Renal pelvis (tissue), 12 donors: ENCODE results near the gene PIGR. TPM values are rescaled to one million over a fixed set of nuclear protein-coding genes. Genes with fewer than 3 reads are reported as not detected.

Experiments used
- DNase-seq: peaks from one replicate; pipeline ENCODE4 v3.0.0-alpha.2; 2013
- long read RNA-seq, 16 experiments: transcript quantifications; one replicate each; lab custom pipeline, GENCODE V29; 2026
- polyA plus RNA-seq, 3 donors: library from polyadenylated mRNA; unstranded; fragments of 120-200 nt; gene quantifications; one replicate each; pipeline ENCODE4 v1.2.1, GENCODE V29; 2013; ENCODE audit not compliant: insufficient read length in 3 of 3

Gene PIGR
- 1 to 10 TPM in 2 of 3 donors, under 1 TPM in 1; 0.87 to 1.8 (median 1.4) TPM for polyA plus RNA-seq
- long read RNA-seq, donor 1 = 0 reads
- long read RNA-seq, donor 2 = 0 reads
- long read RNA-seq, donor 3 = 0 reads
- long read RNA-seq, donor 4 = 0 reads
- long read RNA-seq, donor 5 = 0 reads
- long read RNA-seq, donor 6 = 0 reads
- long read RNA-seq, donor 7 = 0 reads
- long read RNA-seq, donor 8 = 0 reads
- long read RNA-seq, donor 9, full-length matches to known transcripts = 1 of 1 reads
- long read RNA-seq, donor 9, partial matches to known transcripts = 0 of 1 reads
- long read RNA-seq, donor 9, other reads (novel, unspliced or antisense) = 0 of 1 reads
- long read RNA-seq, donor 10 = 0 reads
- long read RNA-seq, donor 11 = 0 reads
- long read RNA-seq, donor 12 = 0 reads
- long read RNA-seq, donor 13 = 0 reads
- long read RNA-seq, donor 14 = 0 reads
- long read RNA-seq, donor 15, full-length matches to known transcripts = 4 of 17 reads
- long read RNA-seq, donor 15, partial matches to known transcripts = 13 of 17 reads
- long read RNA-seq, donor 15, other reads (novel, unspliced or antisense) = 0 of 17 reads
- long read RNA-seq, donor 16 = 0 reads

DNA sequence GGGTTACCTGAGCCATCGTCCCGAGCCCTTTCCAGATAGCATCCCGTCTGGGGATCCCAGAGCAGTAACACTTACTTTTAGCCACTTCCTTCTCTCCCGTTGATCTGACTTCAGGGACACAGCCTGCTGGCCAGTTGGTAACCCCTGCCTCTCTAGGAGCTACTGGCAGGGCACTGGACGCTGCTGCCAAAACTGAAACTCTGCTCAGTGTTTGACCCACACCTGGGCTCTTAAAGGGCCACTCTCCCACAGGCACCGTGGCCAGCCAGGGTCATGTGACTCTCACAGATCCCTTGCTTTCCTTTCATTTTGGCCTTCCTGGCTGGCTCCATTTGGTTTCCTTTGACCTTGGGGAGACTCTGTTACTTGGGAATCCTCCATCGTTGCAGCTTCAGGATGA is at the start of gene PIGR:
Gene PIGR, minus strand, starts transcription at position 206 of the 400 bp plus-strand sequence. CDS start 5,935 bp downstream, outside the sequence.
- no peak for DNase-seq

- DNase-seq = peak; percentile 47
Observed at GRCh38 chr1:206992790-206993189, 46.5 kb upstream of the PIGR start.

DNA sequence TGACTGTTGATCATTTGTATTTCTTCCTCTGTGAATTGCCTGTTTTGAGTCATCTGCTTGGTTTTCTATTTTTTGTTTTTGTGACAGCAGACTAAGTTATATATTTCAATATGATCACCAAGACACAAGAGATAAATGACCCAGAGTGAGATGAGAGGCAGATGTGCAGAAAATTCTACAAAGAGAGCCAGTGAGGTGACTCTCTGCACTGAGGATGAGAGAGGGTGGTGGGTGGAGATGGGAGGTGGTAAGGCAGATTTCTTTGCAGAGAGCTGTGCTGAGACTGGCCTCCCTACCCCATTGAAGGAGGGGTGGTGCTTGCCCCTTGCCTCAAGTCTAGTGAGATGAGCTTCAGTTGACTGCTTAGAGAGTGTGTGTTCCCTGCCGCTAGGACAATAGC is 41.6 kb upstream of the PIGR start:
- no peak for DNase-seq

DNA sequence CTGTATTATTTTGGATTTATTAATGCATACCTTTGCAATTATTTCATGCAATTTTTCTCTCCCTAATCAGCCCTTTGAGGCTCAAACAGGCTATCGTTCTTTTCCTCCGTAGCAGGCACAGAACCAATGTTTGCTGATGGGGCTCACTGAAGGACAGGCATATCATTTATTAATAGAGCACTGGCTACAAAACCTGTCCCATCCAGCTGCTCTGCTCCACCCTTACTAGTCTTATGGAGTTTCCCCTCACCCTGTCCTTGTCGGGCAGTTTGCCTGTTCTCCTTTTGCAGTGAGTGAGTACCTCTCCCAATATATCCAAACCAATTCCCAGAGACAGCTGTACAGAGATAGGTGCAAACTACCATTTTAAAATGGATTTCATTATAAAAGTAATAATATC is 40.6 kb upstream of the PIGR start:
- no peak for DNase-seq

DNA sequence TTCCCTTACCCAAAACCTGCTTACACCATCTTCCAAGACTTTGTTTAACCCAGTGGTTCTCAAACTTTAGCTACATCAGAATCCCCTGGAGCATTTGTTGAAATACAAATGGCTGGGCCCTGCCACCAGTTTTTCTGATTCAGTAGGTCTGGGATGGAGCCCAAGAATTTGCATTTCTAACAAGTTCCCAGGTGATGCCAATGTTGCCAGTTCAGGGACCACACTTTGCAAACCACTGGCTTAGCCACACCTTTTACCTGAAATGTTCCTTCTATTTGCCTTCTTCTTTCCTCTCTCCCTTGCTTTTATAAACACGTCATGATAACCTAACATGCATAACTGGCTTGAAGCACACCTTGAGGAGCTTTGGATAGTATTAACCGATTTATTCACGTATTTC is 40.1 kb upstream of the PIGR start:
- no peak for DNase-seq

DNA sequence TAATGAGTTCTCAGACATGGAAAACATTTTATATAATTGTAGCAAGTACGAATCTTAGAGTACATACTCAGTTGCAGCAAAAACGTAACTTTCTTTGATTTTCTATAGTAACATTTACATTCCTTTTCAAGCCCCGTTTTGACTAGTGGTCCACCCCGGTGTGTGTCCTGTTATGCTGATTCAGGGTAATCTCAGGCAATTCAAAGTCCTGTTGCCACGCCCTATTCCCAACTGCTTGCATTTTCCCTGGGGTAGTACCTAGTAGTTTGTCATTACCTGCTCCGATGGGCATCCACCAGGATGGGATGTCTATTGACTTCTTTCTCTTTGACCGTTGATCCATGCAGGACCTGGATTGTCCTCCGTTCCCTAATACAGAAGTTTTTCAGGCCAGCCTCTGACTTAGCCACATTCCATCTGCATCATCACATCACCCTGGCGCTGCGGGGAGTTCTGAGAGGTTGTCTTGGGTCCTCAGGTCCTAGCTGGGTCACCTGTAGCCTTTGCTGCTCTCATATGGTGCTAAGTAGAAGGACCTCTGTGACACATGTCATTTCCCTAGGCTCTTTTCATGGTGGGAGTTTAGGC is 39.0 kb upstream of the PIGR start:
- DNase-seq = no peak

- DNase-seq = peak; percentile 43
Observed at GRCh38 chr1:206982216-206982615, 36.0 kb upstream of the PIGR start.

GRCh38 chr1:206979379-206980043 is 33.2 kb upstream of the PIGR start:
- no peak for DNase-seq

- no peak for DNase-seq
Observed at GRCh38 chr1:206978259-206978658, 32.0 kb upstream of the PIGR start.

- no peak for DNase-seq
Observed at GRCh38 chr1:206975306-206975705, 29.0 kb upstream of the PIGR start.

DNA sequence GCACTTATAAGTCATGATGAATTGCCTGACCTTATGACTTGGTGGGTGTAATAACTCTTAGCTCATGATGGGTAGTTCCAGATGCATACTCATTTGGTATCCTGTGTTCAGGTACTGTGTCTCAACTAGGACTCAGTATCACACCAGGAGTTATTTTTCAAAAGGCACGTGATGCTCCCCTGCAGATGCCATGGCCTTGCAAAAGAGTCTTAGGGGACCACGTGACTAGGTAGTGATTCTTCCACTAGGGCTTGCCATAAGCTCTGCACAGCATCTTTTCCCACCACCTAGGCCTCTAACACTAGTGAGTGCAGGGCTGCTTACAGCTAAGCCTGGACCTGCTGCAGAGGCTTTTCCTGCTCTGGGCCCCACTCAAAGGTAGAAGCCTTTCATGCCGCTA is 27.9 kb upstream of the PIGR start:
- DNase-seq = no peak

DNA sequence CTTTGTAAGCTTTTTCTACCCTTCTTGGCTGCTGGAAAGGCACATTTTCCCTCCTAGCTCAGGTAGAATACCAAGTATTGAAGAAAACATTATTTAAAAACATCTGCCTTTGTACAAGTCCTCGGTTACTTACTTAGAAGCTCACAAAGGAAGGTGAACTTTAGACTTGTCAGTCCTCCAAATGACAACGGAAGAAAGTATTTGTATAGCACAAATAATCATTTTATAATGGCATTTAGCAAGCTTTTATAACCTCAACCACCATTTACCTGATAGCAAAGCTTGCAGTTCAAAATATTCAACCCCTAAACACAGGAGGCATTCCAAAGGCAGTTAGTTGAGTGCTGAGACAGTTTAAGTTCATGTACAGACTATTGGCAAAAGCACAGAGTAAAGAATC is 26.5 kb upstream of the PIGR start:
- no peak for DNase-seq

DNA sequence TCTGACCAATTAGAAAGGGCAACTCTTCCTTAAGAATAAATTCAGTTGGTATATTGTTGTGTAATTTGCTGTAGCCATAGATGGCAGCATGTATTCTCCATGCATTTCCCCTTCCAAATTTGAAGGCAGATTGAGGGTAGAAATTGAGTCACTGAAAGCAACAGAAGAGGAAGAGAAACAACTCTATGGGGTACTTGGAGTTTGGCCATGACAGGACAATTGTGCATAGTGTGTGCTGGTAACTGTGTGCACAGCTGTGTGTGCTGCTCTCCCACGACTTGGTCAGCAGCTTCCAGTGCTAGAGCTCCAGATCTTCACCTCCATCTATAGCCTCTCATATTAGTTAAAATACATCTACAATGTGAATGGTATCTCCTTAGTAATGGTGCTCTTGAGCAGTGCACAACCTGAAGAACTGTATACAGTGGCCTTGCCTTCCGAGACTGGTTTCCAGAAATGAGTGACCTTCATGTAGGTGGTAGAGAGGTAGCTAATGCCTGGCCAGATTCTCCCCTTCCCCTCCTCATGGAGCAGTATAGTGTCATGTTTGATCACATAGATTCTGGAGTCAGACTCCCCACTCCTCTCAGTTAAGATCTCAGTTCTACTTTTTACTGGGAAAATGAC is 24.9 kb upstream of the PIGR start:
- no peak for DNase-seq

- no peak for DNase-seq
Observed at GRCh38 chr1:206970446-206970845, 24.2 kb upstream of the PIGR start, which contains the start of gene FCAMR. TSS of gene FCAMR (minus strand) at chr1:206970460. CDS start at chr1:206970125, 335 bp downstream.

- no peak for DNase-seq
Observed at GRCh38 chr1:206969090-206969489, 22.8 kb upstream of the PIGR start.

GRCh38 chr1:206967096-206967849 is 21.0 kb upstream of the PIGR start:
- DNase-seq = no peak

GRCh38 chr1:206965781-206966180 is 19.5 kb upstream of the PIGR start:
- DNase-seq = no peak

GRCh38 chr1:206963740-206964139 is 17.5 kb upstream of the PIGR start:
- DNase-seq = no peak

DNA sequence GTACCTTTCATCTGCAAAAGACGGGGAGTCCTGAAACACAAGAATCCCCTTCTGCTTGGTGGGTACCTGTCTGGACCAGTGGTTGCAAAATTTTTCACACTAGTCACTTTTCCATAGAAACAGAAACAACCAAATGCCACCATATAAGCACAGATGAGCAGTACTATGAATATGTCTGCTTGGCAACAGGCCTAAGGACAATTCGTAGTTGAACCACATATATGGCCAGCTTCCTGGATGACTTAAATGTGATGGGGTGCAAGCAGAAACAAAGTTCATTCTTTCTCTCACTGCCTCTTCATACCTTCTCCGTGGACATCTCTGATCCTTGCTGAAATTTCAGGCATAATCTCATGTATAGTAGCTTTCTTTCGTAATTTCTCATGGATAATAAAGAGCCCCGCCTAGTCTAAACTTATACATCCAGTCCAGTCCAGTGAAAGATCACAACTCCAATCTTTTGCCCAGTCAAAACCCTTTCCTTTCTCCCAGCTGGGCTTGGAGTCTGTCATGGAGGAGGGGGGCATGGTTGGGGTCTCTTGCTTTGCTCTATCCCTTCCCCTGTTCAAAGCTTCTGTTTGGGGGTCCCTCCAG is 16.9 kb upstream of the PIGR start:
- no peak for DNase-seq

- no peak for DNase-seq
Observed at GRCh38 chr1:206962272-206962671, 16.0 kb upstream of the PIGR start.

GRCh38 chr1:206961668-206962067 is 15.4 kb upstream of the PIGR start:
- no peak for DNase-seq
